Right cardiac atrium (tissue), 5 donors: ENCODE measurements around the gene MED7. TPM values are rescaled to one million over a fixed set of nuclear protein-coding genes. Genes with fewer than 3 reads are reported as not detected.
"Not testable (repeated sequence)": the region's sequence is repeated elsewhere in the genome, so short reads cannot be mapped to it uniquely, and the experiment has no call there.

Source experiments
- ATAC-seq, 2 donors: fragments of 200-7000 bp; cut with Tn5 transposase; one replicate each; pipeline versions ENCODE4 v1.8.0 to v1.9.1; 2020; ENCODE audit warnings: moderate library complexity in 2 of 2, mild to moderate bottlenecking in 1 of 2
- DNase-seq, 3 donors: peaks; one replicate each; pipeline ENCODE4 v3.0.0-alpha.2; 2020
- H3K27ac ChIP-seq: one replicate; pipeline ENCODE4 v1.5.1; 2013; ENCODE audit warnings: mild to moderate bottlenecking, low read length, control low read depth, moderate library complexity
- H3K27me3 ChIP-seq: one replicate; pipeline ENCODE4 v1.6.1; 2013; ENCODE audit not compliant: control insufficient read depth, insufficient read depth
- H3K4me1 ChIP-seq: one replicate; pipeline ENCODE4 v1.6.1; 2013; ENCODE audit warnings: low read length; ENCODE audit not compliant: control insufficient read depth, insufficient read depth
- H3K4me3 ChIP-seq: one replicate; pipeline ENCODE4 v1.5.1; 2013; ENCODE audit warnings: low read length, control low read depth
- H3K9me3 ChIP-seq: one replicate; pipeline ENCODE4 v1.6.1; 2013; ENCODE audit warnings: low read length; ENCODE audit not compliant: control insufficient read depth
- WGBS: extraction: QIAGEN DNeasy Blood & Tissue Kit; methylation state at CpG from one replicate; pipeline ENCODE4 v1.1.7; 2013; 5-methylcytosine and 5-hydroxymethylcytosine counted together
- intact Hi-C, 4 donors: fragments of 100-400 bp; cut with DNase I; formaldehyde crosslinking; loops; one replicate each; pipeline versions ENCODE4 v1.11.0 to v1.14.0; 2022 to 2023
- long read RNA-seq, 4 donors: library from polyadenylated mRNA; unstranded; transcript quantifications; one replicate each; pipeline ENCODE4 v2.0.0, GENCODE V29; 2020 to 2021
- polyA plus RNA-seq: library from polyadenylated mRNA; stranded (reverse); fragments of 200-250 nt; gene quantifications from one replicate; pipeline ENCODE4 v1.2.3, GENCODE V29; 2013
- total RNA-seq, 4 donors: library from RNA; stranded (reverse); fragmentation: NEBNext Ultra II Directional; extraction: Animal tissue kit (Norgen Biotek cat#: 25700); gene quantifications; one replicate each; pipeline ENCODE4 v1.2.1, GENCODE V29; 2021
- donor health status: healthy with polysubstance abuse.
- donor health status: DM: no; HTN: yes; CAD: no.
- donor health status: DM: no; HTN: no; CAD: no.
- donor health status: DM: no; HTN: yes; CAD: no; lungs with severe emphysema.
- donor health status: DM: yes; HTN: yes; CAD: no.

The MED7 gene
- total RNA-seq = 10 to 100 TPM in 3 of 4 donors, 1 to 10 TPM in 1; 9.6 to 10.6 (median 10.2) TPM
- 14.3 TPM for polyA plus RNA-seq
- long read RNA-seq, donor 1, transcript MED7-201 (2 exons, 2,402 nt) = major isoform, 18 of 20 reads
- long read RNA-seq, donor 1, partial matches to known transcripts = 1 of 20 reads
- long read RNA-seq, donor 1, other reads (novel, unspliced or antisense) = 0 of 20 reads
- long read RNA-seq, donor 2, transcript MED7-201 (2 exons, 2,402 nt) = major isoform, 9 of 11 reads
- long read RNA-seq, donor 2, partial matches to known transcripts = 0 of 11 reads
- long read RNA-seq, donor 2, other reads (novel, unspliced or antisense) = 0 of 11 reads
- long read RNA-seq, donor 3, transcript MED7-201 (2 exons, 2,402 nt) = major isoform, 29 of 30 reads
- long read RNA-seq, donor 3, partial matches to known transcripts = 0 of 30 reads
- long read RNA-seq, donor 3, other reads (novel, unspliced or antisense) = 1 of 30 reads
- long read RNA-seq, donor 4, partial matches to known transcripts = 0 of 3 reads
- long read RNA-seq, donor 4, other reads (novel, unspliced or antisense) = 0 of 3 reads

GRCh38 chr5:157142317-157143126, at the start of gene MED7:
Gene MED7 (minus strand): TSS chr5:157142865. CDS start chr5:157139431, 3,434 bp downstream.
- DNase-seq (peak; percentile 92 to 95 (median 94)), ATAC-seq (peak; percentile 99)
- no peaks in the 10 kb centered on the region for H3K27me3 ChIP-seq
- H3K4me1 ChIP-seq = peaks cover 2% of the 10 kb centered on the region
- peak within 1 kb of the TSS; percentile 69 for H3K4me3 ChIP-seq
- peak within 1 kb of the TSS; percentile 98 for H3K27ac ChIP-seq
- no peaks in the 10 kb centered on the region for H3K9me3 ChIP-seq
- intact Hi-C loops = loop anchor here in 1 of 4 donors (10.0 kb wide), 2 partner anchors 112 to 172 kb away; no protein-coding TSS in a partner anchor
- WGBS = under 1% methylated on average over 48 of the region's 48 CpGs

GRCh38 chr5:157189223-157189622, 46.6 kb upstream of the MED7 start:
- Histone ChIP-seq H3K27ac (no peak overlapping the region), H3K4me1 (no peaks in the 10 kb centered on the region), H3K27me3 (no peaks in the 10 kb centered on the region), H3K9me3 (peaks cover under 1% of the 10 kb centered on the region), H3K4me3 (no peak overlapping the region)
- intact Hi-C loops = no loop called here
- ATAC-seq = no peak
- WGBS = 89% methylated on average over 7 of the region's 7 CpGs
- DNase-seq = no peak

- intact Hi-C loops = no loop called here
- H3K27ac ChIP-seq = no peak overlapping the region
These were observed 45.6 kb upstream of the MED7 start for GRCh38 chr5:157188270-157188669.

GRCh38 chr5:157187046-157187754, 44.5 kb upstream of the MED7 start:
- H3K4me1 ChIP-seq = no peaks in the 10 kb centered on the region
- 59% methylated on average over 5 of the region's 5 CpGs for WGBS
- peaks cover 2% of the 10 kb centered on the region for H3K9me3 ChIP-seq
- H3K4me3 ChIP-seq = no peak overlapping the region
- intact Hi-C loops = no loop called here
- H3K27me3 ChIP-seq = no peaks in the 10 kb centered on the region
- ATAC-seq = no peak
- no peak for DNase-seq
- no peak overlapping the region for H3K27ac ChIP-seq

More at GRCh38 chr5:157188270-157188669, 45.6 kb upstream of the MED7 start:
- H3K9me3 ChIP-seq = peaks cover 2% of the 10 kb centered on the region
- DNase-seq (no peak), ATAC-seq (no peak)
- no peaks in the 10 kb centered on the region for H3K4me1 ChIP-seq
- no peaks in the 10 kb centered on the region for H3K27me3 ChIP-seq
- H3K4me3 ChIP-seq = no peak overlapping the region

- Histone ChIP-seq H3K4me3 (no peak overlapping the region), H3K9me3 (peaks cover 2% of the 10 kb centered on the region), H3K4me1 (no peaks in the 10 kb centered on the region), H3K27me3 (no peaks in the 10 kb centered on the region), H3K27ac (no peak overlapping the region)
- WGBS = 84% methylated on average over 12 of the region's 12 CpGs
- intact Hi-C loops = no loop called here
- no peak for DNase-seq
- no peak for ATAC-seq
These were observed 43.8 kb upstream of the MED7 start for GRCh38 chr5:157186309-157187045.

- H3K27ac ChIP-seq, intact Hi-C loops, H3K4me3 ChIP-seq, DNase-seq, H3K27me3 ChIP-seq, H3K9me3 ChIP-seq, ATAC-seq, H3K4me1 ChIP-seq: not testable (repeated sequence)
- 91% methylated on average over 6 of the region's 6 CpGs for WGBS
These were observed 42.5 kb upstream of the MED7 start for GRCh38 chr5:157185122-157185521.

- no peak for DNase-seq
- no peak for ATAC-seq
- intact Hi-C loops = no loop called here
- 84% methylated on average over 8 of the region's 8 CpGs for WGBS
- Histone ChIP-seq H3K9me3 (peaks cover 2% of the 10 kb centered on the region), H3K27me3 (no peaks in the 10 kb centered on the region), H3K27ac (no peak overlapping the region), H3K4me1 (no peaks in the 10 kb centered on the region), H3K4me3 (no peak overlapping the region)
These were observed 41.5 kb upstream of the MED7 start for GRCh38 chr5:157184117-157184670.

- 60% methylated on average over 3 of the region's 3 CpGs for WGBS
- no peak overlapping the region for H3K27ac ChIP-seq
- no peaks in the 10 kb centered on the region for H3K4me1 ChIP-seq
- no peaks in the 10 kb centered on the region for H3K27me3 ChIP-seq
- no peak overlapping the region for H3K4me3 ChIP-seq
- H3K9me3 ChIP-seq = peaks cover 2% of the 10 kb centered on the region
- DNase-seq = no peak
- intact Hi-C loops = no loop called here
- no peak for ATAC-seq
These were observed 39.6 kb upstream of the MED7 start for GRCh38 chr5:157182143-157182757.

- Histone ChIP-seq H3K27ac (no peak within 1 kb of the TSS), H3K4me1 (no peaks in the 10 kb centered on the region), H3K9me3 (peaks cover 2% of the 10 kb centered on the region), H3K27me3 (no peaks in the 10 kb centered on the region), H3K4me3 (no peak within 1 kb of the TSS)
- intact Hi-C loops = no loop called here
- no peak for DNase-seq
- WGBS = 74% methylated on average over 8 of the region's 8 CpGs
- no peak for ATAC-seq
These were observed 38.0 kb upstream of the MED7 start, which contains the start of gene ITK for GRCh38 chr5:157180374-157181264. Gene ITK (plus strand): TSS chr5:157180840. CDS start chr5:157180978, 138 bp downstream.
